Neural progenitor cell (in vitro differentiated cells): ENCODE results near the gene CA12. TPM values are rescaled to one million over a fixed set of nuclear protein-coding genes. Genes with fewer than 3 reads are reported as not detected.
"Not testable (repeated sequence)": the region's sequence is repeated elsewhere in the genome, so short reads cannot be mapped to it uniquely, and the experiment has no call there.

Experiments used
- DNase-seq: peaks from one replicate; pipeline ENCODE4 v3.0.0-alpha.2; 2016; ENCODE audit warnings: low spot score
- H2AFZ ChIP-seq: fragments of 200-600 bp; sonication (generic); replicated peaks from 2 replicates; pipeline ENCODE4 v1.6.1; 2016; ENCODE audit warnings: antibody characterized with exemption
- H3F3A ChIP-seq: fragments of 200-600 bp; sonication (generic); 2 replicates; pipeline ENCODE4 v1.6.1; 2016; ENCODE audit warnings: antibody characterized with exemption, low read depth
- H3K27ac ChIP-seq: fragments of 200-600 bp; sonication (generic); 2 replicates; pipeline ENCODE4 v1.5.1; 2016; ENCODE audit warnings: mild to moderate bottlenecking
- H3K27me3 ChIP-seq: fragments of 200-600 bp; sonication (generic); 2 replicates; pipeline ENCODE4 v1.6.1; 2016; ENCODE audit warnings: mild to moderate bottlenecking, moderate library complexity
- H3K36me3 ChIP-seq: fragments of 200-600 bp; sonication (generic); 2 replicates; pipeline ENCODE4 v1.5.1; 2016
- H3K4me1 ChIP-seq: fragments of 200-600 bp; sonication (generic); 2 replicates; pipeline ENCODE4 v1.6.1; 2016; ENCODE audit warnings: mixed run types
- H3K4me2 ChIP-seq: fragments of 200-600 bp; sonication (generic); 2 replicates; pipeline ENCODE4 v1.6.1; 2016
- H3K4me3 ChIP-seq: fragments of 200-600 bp; sonication (generic); 2 replicates; pipeline ENCODE4 v1.5.1; 2016
- H3K79me2 ChIP-seq: fragments of 200-600 bp; sonication (generic); 2 replicates; pipeline ENCODE4 v1.6.1; 2016; ENCODE audit warnings: low read depth
- H3K9ac ChIP-seq: fragments of 200-600 bp; sonication (generic); 2 replicates; pipeline ENCODE4 v1.6.1; 2016
- H3K9me3 ChIP-seq: fragments of 200-600 bp; sonication (generic); 2 replicates; pipeline ENCODE4 v1.5.1; 2016; ENCODE audit warnings: low read depth
- H4K20me1 ChIP-seq: fragments of 200-600 bp; sonication (generic); 2 replicates; pipeline ENCODE4 v1.6.1; 2016; ENCODE audit warnings: low read depth
- H3K27ac Mint-ChIP-seq: 3 replicates; pipeline ENCODE4 v1.8.0; 2021; ENCODE audit warnings: mixed read lengths
- H3K27me3 Mint-ChIP-seq: 2 replicates; pipeline ENCODE4 v1.8.0; 2022; ENCODE audit warnings: low read depth, mild to moderate bottlenecking, inconsistent platforms, moderate library complexity, mixed read lengths; ENCODE audit not compliant: insufficient read depth
- H3K36me3 Mint-ChIP-seq: 3 replicates; pipeline ENCODE4 v1.8.0; 2021; ENCODE audit warnings: mixed read lengths
- H3K4me1 Mint-ChIP-seq: 3 replicates; pipeline ENCODE4 v1.8.0; 2021; ENCODE audit warnings: mixed read lengths
- H3K4me3 Mint-ChIP-seq: 3 replicates; pipeline ENCODE4 v1.8.0; 2021; ENCODE audit warnings: mild to moderate bottlenecking, moderate library complexity, mixed read lengths
- H3K9me3 Mint-ChIP-seq: 3 replicates; pipeline ENCODE4 v1.8.0; 2020; ENCODE audit warnings: mixed read lengths
- CTCF ChIP-seq: fragments of 200-600 bp; sonication (generic); IDR thresholded peaks from 2 replicates; pipeline ENCODE4 v1.5.1; 2017; ENCODE audit warnings: antibody characterized with exemption, mild to moderate bottlenecking
- EZH2 ChIP-seq: fragments of 200-600 bp; sonication (generic); IDR thresholded peaks from 2 replicates; pipeline ENCODE4 v1.6.1; 2017; ENCODE audit warnings: antibody characterized with exemption, mild to moderate bottlenecking, moderate library complexity
- EZH2phosphoT487 ChIP-seq: fragments of 200-600 bp; sonication (generic); IDR thresholded peaks from 2 replicates; pipeline ENCODE4 v1.6.1; 2017; ENCODE audit warnings: antibody characterized with exemption
- total RNA-seq: library from RNA; depleted of rRNA; stranded (reverse); fragments of >200 nt; gene quantifications from 2 replicates; pipeline ENCODE4 v1.2.3, GENCODE V29; 2015; ENCODE audit warnings: low replicate concordance

Gene CA12
- total RNA-seq, 1 donor from 2014 or later = 0.45 TPM

DNA sequence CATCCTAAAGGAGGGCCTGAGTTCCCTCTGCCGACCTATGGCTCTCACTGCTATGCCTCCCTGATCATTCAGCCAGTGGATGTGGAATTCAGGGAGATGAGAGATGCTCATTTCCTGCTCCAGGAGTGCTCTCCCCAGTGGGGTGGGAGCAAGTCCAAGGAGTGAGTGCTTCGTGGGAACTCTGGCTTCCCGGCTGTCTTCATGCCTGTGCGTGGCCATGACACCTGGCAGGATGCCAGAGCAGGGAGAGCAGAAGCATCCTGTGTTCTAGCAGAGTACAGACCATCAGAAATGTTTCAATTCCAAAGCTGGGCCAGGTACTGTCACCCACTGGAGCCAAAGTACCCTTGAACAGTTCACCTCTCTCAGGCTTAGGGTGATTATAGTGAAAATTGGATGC, 59.1 kb downstream of the CA12 start:
- H3K27me3 Mint-ChIP-seq = peaks cover 7% of the 10 kb centered on the region
- H3K9me3 Mint-ChIP-seq = no peaks in the 10 kb centered on the region
- no peak overlapping the region for H3K4me3 Mint-ChIP-seq
- Histone ChIP-seq H3K4me3 (no peak overlapping the region), H3K4me2 (no peak overlapping the region), H3K4me1 (peaks cover 5% of the 10 kb centered on the region), H3K27me3 (no peaks in the 10 kb centered on the region), H4K20me1 (no peaks in the 10 kb centered on the region), H3K79me2 (no peaks in the 10 kb centered on the region), H3K36me3 (no peaks in the 10 kb centered on the region), H3K27ac (no peak overlapping the region), H2AFZ (no peak overlapping the region), H3F3A (no peaks in the 10 kb centered on the region), H3K9ac (no peak overlapping the region), H3K9me3 (no peaks in the 10 kb centered on the region)
- no peak overlapping the region for H3K27ac Mint-ChIP-seq
- peaks cover 16% of the 10 kb centered on the region for H3K4me1 Mint-ChIP-seq
- DNase-seq = no peak
- H3K36me3 Mint-ChIP-seq = peaks cover 1% of the 10 kb centered on the region
- TF ChIP-seq EZH2 = no peak
- no peak for TF ChIP-seq EZH2phosphoT487
- TF ChIP-seq CTCF = no peak

DNA sequence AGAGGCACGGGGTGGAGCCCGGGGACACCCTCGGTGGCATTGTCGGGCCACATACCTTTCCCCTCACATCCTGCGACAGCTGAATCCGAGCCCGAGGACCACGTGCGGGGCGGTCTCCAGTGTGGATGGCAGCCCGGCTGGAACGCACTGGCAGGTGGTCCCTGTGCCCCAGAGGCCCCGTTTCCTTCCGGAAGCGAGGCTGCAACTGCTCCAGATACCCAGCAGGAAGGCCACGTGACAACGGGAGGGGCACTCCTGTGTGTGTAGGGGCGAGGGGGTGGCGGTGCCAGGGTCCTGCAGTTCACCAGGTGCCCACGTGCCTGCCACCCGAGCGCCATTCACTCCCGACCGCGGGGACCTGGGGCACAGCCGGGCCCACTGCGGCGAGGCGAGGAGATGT, 60.2 kb downstream of the CA12 start:
- Histone ChIP-seq H3K27me3 (no peaks in the 10 kb centered on the region), H2AFZ (no peak overlapping the region), H3K4me1 (peaks cover 5% of the 10 kb centered on the region), H3K4me2 (no peak overlapping the region), H3K36me3 (no peaks in the 10 kb centered on the region), H3K4me3 (no peak overlapping the region), H4K20me1 (no peaks in the 10 kb centered on the region), H3F3A (no peaks in the 10 kb centered on the region), H3K9me3 (no peaks in the 10 kb centered on the region), H3K27ac (no peak overlapping the region), H3K9ac (no peak overlapping the region), H3K79me2 (no peaks in the 10 kb centered on the region)
- Mint-ChIP-seq H3K36me3 (peaks cover 2% of the 10 kb centered on the region), H3K4me1 (peaks cover 16% of the 10 kb centered on the region), H3K27me3 (peaks cover 10% of the 10 kb centered on the region), H3K4me3 (no peak overlapping the region), H3K9me3 (peaks cover 3% of the 10 kb centered on the region), H3K27ac (no peak overlapping the region)
- no peak for DNase-seq
- TF ChIP-seq CTCF (no peak), EZH2phosphoT487 (no peak), EZH2 (no peak)

GRCh38 chr15:63320981-63321380, 60.7 kb downstream of the CA12 start:
- not testable (repeated sequence) for H3K9me3 ChIP-seq, H3K27me3 ChIP-seq, H3F3A ChIP-seq

GRCh38 chr15:63320446-63320845, 61.2 kb downstream of the CA12 start:
- not testable (repeated sequence) for H2AFZ ChIP-seq, H4K20me1 ChIP-seq, DNase-seq, H3K9ac ChIP-seq, H3K4me3 Mint-ChIP-seq, H3K27ac ChIP-seq, H3K4me3 ChIP-seq, H3K4me2 ChIP-seq, H3K4me1 ChIP-seq, H3K27me3 ChIP-seq, H3K9me3 Mint-ChIP-seq, H3K27ac Mint-ChIP-seq, H3K79me2 ChIP-seq, H3K36me3 Mint-ChIP-seq, H3F3A ChIP-seq, H3K9me3 ChIP-seq, H3K36me3 ChIP-seq
- Mint-ChIP-seq H3K27me3 (peaks cover 10% of the 10 kb centered on the region), H3K4me1 (peaks cover 16% of the 10 kb centered on the region)

More at GRCh38 chr15:63320981-63321380, 60.7 kb downstream of the CA12 start:
- not testable (repeated sequence) for H3K4me3 Mint-ChIP-seq, H3K9ac ChIP-seq, H4K20me1 ChIP-seq, H3K4me1 ChIP-seq, H3K27ac ChIP-seq, H3K79me2 ChIP-seq, H3K36me3 Mint-ChIP-seq, DNase-seq, H2AFZ ChIP-seq, H3K27ac Mint-ChIP-seq, H3K4me3 ChIP-seq, H3K9me3 Mint-ChIP-seq, H3K36me3 ChIP-seq, H3K4me2 ChIP-seq
- Mint-ChIP-seq H3K27me3 (peaks cover 10% of the 10 kb centered on the region), H3K4me1 (peaks cover 16% of the 10 kb centered on the region)
